Fibroblast of skin of left quadriceps (primary cell): Measurements from ENCODE around the gene UROC1.

Source experiments
- DNase-seq, 2 experiments: peaks; one replicate each; pipeline ENCODE4 v3.0.0-alpha.2; 2013; ENCODE audit warnings: low read depth in 2 of 2

The UROC1 gene

GRCh38 chr3:126479642-126480041 lies 37.9 kb downstream of the UROC1 start:
- DNase-seq = no peak

GRCh38 chr3:126478581-126479310 lies 38.8 kb downstream of the UROC1 start:
- no peak for DNase-seq

GRCh38 chr3:126477061-126477380 lies 40.6 kb downstream of the UROC1 start:
- DNase-seq = no peak

GRCh38 chr3:126476166-126477060 lies 41.2 kb downstream of the UROC1 start:
- DNase-seq = no peak

GRCh38 chr3:126475413-126476114 lies 42.0 kb downstream of the UROC1 start, which contains the start of gene ZXDC:
Gene ZXDC, minus strand, starts transcription at chr3:126475891. Its CDS starts 26 bp downstream, at chr3:126475865.
- peak; percentile 89 to 90 for DNase-seq

- no peak for DNase-seq
Observed at GRCh38 chr3:126474498-126475412, 42.8 kb downstream of the UROC1 start.

DNA sequence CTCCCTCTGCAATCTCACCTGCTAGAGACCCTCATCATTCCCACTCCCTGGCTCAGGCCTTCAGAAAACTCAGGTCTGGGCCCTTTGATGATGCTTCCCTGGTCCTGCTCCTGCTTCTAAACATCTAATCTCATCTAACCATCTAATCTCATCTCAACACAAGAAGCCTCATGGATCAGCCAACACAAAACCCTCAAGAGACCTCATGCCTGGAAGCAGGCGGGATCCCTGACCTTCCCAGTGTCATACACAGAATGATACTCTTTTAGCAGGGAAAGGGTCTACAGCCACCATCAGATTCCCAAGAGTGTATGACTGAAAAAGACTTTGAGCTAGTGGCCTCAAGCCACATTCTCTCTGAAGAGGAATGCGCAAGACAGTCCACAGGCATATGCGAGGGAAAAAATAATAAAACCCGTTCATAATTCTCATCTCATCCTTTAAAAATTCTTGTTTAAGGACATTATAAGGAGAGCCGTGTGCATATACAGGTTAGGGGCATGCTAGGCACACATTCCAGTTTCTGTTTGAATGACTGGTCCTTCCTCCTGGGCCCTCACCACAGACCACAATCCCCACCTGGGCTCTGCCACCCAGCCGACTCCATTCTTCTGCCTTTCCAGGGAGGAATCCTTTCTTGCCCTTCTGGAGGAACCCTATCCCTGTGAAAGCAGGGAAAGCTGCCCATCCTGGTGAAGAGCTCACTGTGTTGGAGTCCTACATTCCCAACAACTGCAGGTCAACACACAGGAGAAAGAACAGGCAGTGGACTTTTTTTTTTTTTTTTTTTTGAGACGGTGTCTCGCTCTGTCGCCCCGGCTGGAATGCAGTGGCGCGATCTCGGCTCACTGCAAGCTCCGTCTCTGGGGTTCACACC lies 44.0 kb downstream of the UROC1 start:
- DNase-seq = no peak

GRCh38 chr3:126472277-126473006 lies 45.1 kb downstream of the UROC1 start:
- DNase-seq = peak; percentile 47 to 52

DNA sequence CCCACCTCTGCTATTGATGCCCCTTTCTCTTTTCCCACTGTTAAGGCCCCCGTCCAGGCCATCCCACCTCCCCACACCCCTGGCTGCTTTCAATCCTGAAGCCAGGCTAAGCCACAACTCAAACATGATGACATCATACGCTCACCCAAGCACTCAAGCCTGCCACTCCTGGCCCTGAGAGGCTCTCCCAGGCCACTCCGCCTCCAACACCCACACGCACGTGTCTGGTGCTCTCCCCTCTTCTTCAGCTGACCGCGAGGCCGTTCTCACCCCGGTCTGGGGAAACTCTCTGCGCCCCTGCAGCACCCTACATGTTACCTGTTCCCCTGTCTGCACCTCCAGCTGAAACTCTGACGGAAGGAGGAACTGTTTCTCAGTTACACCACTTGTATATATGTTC lies 48.1 kb downstream of the UROC1 start:
- no peak for DNase-seq

DNA sequence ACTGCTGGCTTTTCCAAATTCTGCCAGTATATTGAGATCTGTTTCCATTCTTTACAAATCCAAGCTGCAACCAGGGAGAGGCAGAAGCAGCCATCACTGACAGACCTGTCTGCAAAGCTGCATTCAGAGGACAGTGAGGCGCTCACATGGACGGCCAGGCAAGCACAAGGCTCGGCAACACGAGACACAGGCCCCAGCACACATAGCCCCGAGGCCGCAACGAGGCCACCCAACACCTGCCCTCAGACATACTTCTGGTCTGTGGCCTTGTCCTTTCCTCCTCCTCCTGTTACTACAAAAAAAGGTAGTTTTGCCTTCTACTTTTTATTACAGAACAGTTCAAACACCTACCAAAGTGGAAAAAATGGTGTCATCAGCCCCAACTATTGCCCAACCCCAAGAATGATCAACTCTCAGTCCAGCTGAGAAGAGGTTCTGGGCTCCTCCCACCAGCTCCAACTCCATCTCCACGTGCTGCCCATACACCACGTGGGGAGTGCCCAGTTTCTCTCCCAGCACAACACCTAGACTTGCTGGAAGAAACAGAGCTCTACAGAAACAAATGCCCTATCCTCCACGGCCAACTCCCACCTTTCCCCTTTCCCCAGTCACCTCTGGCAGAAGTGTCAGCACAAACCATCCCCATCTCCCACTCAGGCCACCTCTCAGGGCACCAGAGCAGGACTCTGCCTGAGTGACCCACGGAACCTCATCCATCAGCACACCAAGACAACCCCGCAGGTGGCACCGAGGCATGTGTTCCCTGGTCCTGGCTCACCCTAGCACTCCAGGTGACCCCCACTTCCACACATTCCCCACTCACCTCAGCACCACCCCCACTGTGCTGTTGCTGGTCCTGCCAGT lies 49.3 kb downstream of the UROC1 start:
- DNase-seq = no peak

- DNase-seq = no peak
Observed at GRCh38 chr3:126467611-126467955, 50.0 kb downstream of the UROC1 start.

- no peak for DNase-seq
Observed at GRCh38 chr3:126466886-126467610, 50.5 kb downstream of the UROC1 start.

DNA sequence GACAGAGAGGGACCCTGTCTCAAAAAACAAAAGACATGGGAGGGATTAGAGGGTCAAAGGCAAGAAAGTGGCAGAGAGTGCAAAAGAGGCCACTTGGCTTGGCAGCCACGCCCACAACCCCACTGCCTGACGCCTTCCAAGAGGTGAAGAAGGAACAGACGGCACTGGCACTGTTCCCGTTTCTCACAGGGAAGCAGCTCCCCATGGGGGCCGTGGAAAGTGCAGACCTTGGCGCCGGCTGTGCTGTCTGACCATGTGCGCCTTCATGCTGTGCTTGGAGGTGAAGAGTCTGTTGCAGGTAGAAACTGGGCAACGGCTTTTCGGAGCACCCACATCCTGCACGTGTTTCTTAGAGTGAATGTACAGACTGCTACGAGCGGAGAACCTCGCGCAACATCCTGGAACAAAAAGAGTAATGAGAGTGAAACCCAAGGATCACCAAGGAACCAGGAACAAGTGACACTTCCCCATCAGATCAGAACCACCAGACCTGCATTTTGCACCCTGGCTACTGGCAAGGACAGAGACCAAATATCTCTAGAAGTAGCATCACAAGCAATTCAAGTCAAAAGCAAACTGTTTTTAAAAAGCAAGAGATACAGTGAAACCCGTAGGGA lies 51.5 kb downstream of the UROC1 start:
- no peak for DNase-seq

DNA sequence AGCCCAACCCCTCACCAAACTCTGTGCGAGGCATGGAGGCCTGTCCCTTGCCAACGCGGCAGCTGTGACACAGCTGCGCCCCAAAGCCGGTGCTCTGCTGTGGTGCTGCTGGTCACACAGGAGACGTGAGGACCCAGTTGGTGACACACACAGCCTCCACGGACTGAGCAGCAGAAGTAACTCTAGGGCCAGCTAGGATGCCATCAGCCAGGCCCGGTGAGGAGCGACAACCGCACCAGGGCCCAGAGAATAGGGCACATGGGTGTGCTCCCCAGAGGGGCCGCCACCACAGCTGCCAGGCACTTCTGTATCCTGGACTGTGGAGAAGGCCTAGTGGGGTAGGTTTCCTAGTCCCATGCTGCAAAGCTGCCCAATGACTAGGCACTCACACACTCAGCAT lies 52.6 kb downstream of the UROC1 start:
- no peak for DNase-seq

GRCh38 chr3:126464494-126464893 lies 53.1 kb downstream of the UROC1 start:
- no peak for DNase-seq

GRCh38 chr3:126464093-126464492 lies 53.5 kb downstream of the UROC1 start:
- no peak for DNase-seq

- no peak for DNase-seq
Observed at GRCh38 chr3:126463521-126463920, 54.1 kb downstream of the UROC1 start.
